Right lobe of liver (tissue), 6 donors: ENCODE measurements around the gene SERTAD3. TPM values are rescaled to one million over a fixed set of nuclear protein-coding genes. Genes with fewer than 3 reads are reported as not detected.
A peak's percentile ranks its signal among the peaks of the same experiment; 100 is the strongest.
"Not testable (repeated sequence)": the region's sequence is repeated elsewhere in the genome, so short reads cannot be mapped to it uniquely, and the experiment has no call there.

Experiments used
- ATAC-seq, 4 donors: fragments of 200-7000 bp; cut with Tn5 transposase; one replicate each; pipeline ENCODE4 v1.9.1; 2020; ENCODE audit warnings: mild to moderate bottlenecking in 4 of 4, moderate library complexity in 4 of 4
- DNase-seq, 3 donors: peaks; one replicate each; pipeline ENCODE4 v3.0.0-alpha.2; 2020
- H3K27ac ChIP-seq, 3 donors: fragments of 200-600 bp; one replicate each; pipeline ENCODE4 v1.8.0; 2022
- H3K27me3 ChIP-seq, 2 donors: fragments of 200-600 bp; one replicate each; pipeline ENCODE4 v1.8.0; 2022
- H3K36me3 ChIP-seq, 4 donors: fragments of 200-600 bp; sonication (generic) in 1 of 4; one replicate each; pipeline versions ENCODE4 v1.5.1 to v1.8.0; 2017 to 2022; ENCODE audit warnings: control low read depth in 1 of 4
- H3K4me1 ChIP-seq, 4 donors: fragments of 200-600 bp; sonication (generic) in 1 of 4; one replicate each; pipeline versions ENCODE4 v1.5.1 to v1.8.0; 2017 to 2022; ENCODE audit warnings: control low read depth in 1 of 4
- H3K4me3 ChIP-seq, 3 donors: fragments of 200-600 bp; one replicate each; pipeline ENCODE4 v1.8.0; 2022
- H3K9me3 ChIP-seq, 4 donors: fragments of 200-600 bp; sonication (generic) in 1 of 4; one replicate each; pipeline versions ENCODE4 v1.5.1 to v1.8.0; 2017 to 2022; ENCODE audit warnings: control low read depth in 1 of 4
- CTCF ChIP-seq, 4 donors: fragments of 200-600 bp in 3 of 4; fragments of 450-650 bp in 1 of 4; IDR thresholded peaks; one replicate each; pipeline versions ENCODE4 v1.5.1 to v1.8.0; 2016 to 2022; ENCODE audit warnings: antibody characterized with exemption in 4 of 4, mild to moderate bottlenecking in 2 of 4
- POLR2A ChIP-seq: fragments of 450-650 bp; IDR thresholded peaks from one replicate; pipeline ENCODE4 v1.6.1; 2017; ENCODE audit warnings: antibody characterized with exemption, mild to moderate bottlenecking
- WGBS: methylation state at CpG from one replicate; pipeline ENCODE4 v1.1.6; 2018; ENCODE audit warnings: low coverage, low lambda C conversion rate; ENCODE audit not compliant: insufficient coverage; ENCODE audit errors: missing lambda C conversion rate; 5-methylcytosine and 5-hydroxymethylcytosine counted together
- intact Hi-C, 2 donors: fragments of 100-400 bp; cut with DNase I; formaldehyde crosslinking; loops; one replicate each; pipeline versions ENCODE4 v1.11.2 to v1.14.1; 2022
- total RNA-seq, 6 experiments: library from RNA; depleted of rRNA in 2 of 6; stranded (reverse); fragments of >200 nt in 2 of 6; fragmentation: NEBNext Ultra II Directional in 3 of 6; extraction: Animal tissue kit (Norgen Biotek cat#: 25700) in 3 of 6; gene quantifications; one replicate each; pipeline versions ENCODE4 v1.1.0 to v1.2.4, GENCODE V29; 2016 to 2023
- donor health status: DM: no; HTN: yes; CAD: no.
- donor health status: DM: no; HTN: no; CAD: no.
- donor health status: DM: no; HTN: no; CAD: no.
- donor health status: DM: no; HTN: yes; CAD: no.
- donor health status: DM: no; HTN: yes; CAD: no.

Gene SERTAD3
- total RNA-seq, 6 experiments from 2014 or later: 5.2 to 10.1 (median 7.4) TPM

DNA sequence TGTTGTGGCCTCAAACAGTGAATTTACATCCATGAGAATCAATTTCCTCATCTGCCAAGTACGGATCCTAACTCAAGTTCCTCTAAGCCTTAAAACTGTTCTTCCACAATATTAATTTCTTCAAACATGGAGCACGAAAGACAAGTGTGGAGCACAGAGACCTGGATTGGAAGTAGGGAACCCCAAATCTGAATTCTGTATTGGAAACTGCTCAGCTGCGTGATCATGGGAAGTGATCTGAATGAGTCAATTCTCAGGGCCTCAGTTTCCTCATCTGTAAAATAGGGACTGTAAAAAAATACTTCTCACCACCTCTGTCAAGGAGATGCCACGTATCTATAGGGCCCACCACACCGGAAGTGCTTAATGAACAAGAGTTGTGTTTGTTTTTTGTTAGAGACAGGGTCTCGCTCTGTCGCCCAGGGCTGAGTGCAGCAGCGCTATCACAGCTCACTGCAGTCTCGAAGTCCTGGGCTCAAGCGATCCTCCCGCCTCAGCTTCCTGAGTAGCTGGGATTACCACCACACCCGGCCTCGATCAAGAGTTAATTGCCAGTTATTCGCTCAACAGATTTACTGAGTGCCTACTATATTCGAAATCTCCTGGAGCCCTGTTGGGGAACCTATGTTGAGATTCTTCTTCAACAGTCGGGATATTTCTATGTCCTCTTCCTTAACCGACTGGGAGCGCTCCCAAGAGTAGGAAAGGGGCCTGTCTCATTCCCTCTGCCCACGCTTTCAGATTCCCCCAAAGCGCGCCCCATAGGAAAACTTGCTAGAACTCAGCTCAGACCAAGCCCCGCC lies 1.6 kb downstream of the SERTAD3 start:
- Histone ChIP-seq H3K4me3 (peak overlapping the region; percentile 71 to 84 (median 73)), H3K27ac (peak overlapping the region in 2 of 3 donors; percentile 39 to 52), H3K36me3 (peaks cover 0 to 24% (median 14%) of the 10 kb centered on the region in 4 donors), H3K9me3 (no peaks in the 10 kb centered on the region), H3K27me3 (no peaks in the 10 kb centered on the region), H3K4me1 (peaks cover 0 to 12% (median 5%) of the 10 kb centered on the region in 4 donors)
- ATAC-seq (no peak), DNase-seq (no peak)
- TF ChIP-seq CTCF (IDR thresholded peaks at IDR 0.05) (no peak), POLR2A (no peak)
- WGBS: 27% methylated on average over 18 of the region's 22 CpGs
- intact Hi-C loops: no loop called here

DNA sequence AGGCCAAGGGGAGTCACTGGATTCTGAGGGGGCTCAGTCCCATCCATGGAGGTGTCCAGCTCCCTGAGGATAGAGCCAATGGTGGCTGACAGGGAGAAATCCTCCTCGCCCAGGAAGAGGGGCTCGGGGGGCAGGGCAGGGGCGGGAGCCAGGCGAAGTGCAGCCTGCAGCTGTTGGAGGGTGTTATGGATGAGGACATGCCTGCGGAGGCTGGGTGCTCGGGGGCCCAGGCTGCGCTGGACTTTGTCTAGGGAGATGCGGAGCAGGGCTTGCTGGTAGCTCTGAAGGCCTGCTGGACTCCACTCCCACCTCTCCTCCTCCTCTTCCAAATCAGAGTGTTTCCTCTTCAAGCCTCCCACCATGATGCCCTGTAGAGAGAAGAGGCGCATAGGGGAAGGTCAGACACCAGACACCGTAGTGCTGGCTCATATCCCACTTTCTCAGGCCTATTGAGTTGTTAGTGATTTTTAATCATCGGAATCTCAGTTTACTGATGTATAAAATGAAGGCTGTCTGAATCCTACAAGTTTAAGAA lies 2.3 kb downstream of the SERTAD3 start:
- 93% methylated on average over 3 of the region's 11 CpGs for WGBS
- TF ChIP-seq POLR2A (no peak), CTCF (IDR thresholded peaks at IDR 0.05) (no peak)
- no peaks in the 10 kb centered on the region for H3K27me3 ChIP-seq
- no peaks in the 10 kb centered on the region for H3K9me3 ChIP-seq
- H3K4me3 ChIP-seq: peak overlapping the region in 1 of 3 donors; percentile 71
- H3K4me1 ChIP-seq: peaks cover 0 to 12% (median 5%) of the 10 kb centered on the region in 4 donors
- no peak overlapping the region for H3K27ac ChIP-seq
- ATAC-seq: no peak
- H3K36me3 ChIP-seq: peaks cover 0 to 22% (median 13%) of the 10 kb centered on the region in 4 donors
- DNase-seq: no peak
- intact Hi-C loops: no loop called here

- TF ChIP-seq CTCF (IDR thresholded peaks at IDR 0.05): no peak
- TF ChIP-seq POLR2A: no peak
- no peak for DNase-seq
- Histone ChIP-seq H3K9me3 (no peaks in the 10 kb centered on the region), H3K4me1 (peaks cover 0 to 12% (median 6%) of the 10 kb centered on the region in 4 donors), H3K4me3 (no peak overlapping the region), H3K27me3 (no peaks in the 10 kb centered on the region), H3K36me3 (peaks cover 0 to 22% (median 13%) of the 10 kb centered on the region in 4 donors), H3K27ac (no peak overlapping the region)
- 97% methylated on average over 3 of the region's 3 CpGs for WGBS
- intact Hi-C loops: no loop called here
- ATAC-seq: no peak
Observed at GRCh38 chr19:40438284-40438683, 5.9 kb downstream of the SERTAD3 start.

DNA sequence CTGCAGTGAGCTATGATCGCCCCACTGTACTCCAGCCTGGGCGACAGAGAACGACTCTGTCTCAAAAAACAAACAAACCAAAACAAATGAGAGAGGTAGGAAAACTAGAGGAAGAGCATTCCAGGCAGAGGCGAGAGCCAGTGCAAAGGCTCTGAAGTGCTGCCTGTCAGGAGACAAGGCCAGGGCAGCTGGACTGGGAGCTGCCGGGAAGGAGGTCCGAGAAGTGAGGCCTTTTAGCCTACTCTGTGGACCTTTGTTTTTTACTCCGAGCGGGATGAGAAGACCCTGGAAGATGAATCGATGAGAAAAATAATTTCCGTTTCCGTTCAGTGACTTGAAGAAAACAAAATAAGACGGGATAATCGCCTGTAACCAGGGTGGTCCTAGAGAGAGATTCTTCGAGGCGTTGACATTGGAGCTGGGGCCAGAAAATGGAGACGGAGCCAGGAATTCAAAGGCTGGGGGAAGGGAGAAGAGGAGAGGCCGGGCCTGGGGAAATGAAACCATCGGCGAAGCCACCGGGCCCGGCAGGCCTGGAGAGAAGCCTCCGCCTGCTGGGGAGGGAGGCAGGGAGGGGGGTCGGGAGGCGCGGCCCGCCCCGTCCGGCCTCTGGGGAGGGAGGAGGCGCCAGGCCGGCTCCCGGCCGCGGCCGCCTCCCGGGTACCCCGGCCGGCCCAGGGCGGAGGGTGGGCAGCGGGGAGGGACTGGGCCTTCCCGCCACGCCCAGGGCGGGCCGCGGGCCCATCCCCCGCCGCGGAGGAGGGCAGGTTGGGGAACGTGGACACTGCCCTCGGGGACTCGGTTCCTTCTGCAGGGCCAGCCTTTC lies 10.5 kb downstream of the SERTAD3 start:
- Histone ChIP-seq H3K4me3 (peak overlapping the region; percentile 20 to 58 (median 46)), H3K27me3 (no peaks in the 10 kb centered on the region), H3K27ac (peak overlapping the region; percentile 87 to 95 (median 90)), H3K36me3 (no peaks in the 10 kb centered on the region), H3K4me1 (peaks cover 0 to 16% (median 0%) of the 10 kb centered on the region in 4 donors), H3K9me3 (no peaks in the 10 kb centered on the region)
- ATAC-seq: peak; percentile 94 to 99 (median 97)
- intact Hi-C loops: no loop called here
- 2% methylated on average over 17 of the region's 50 CpGs for WGBS
- peak; percentile 93 to 94 (median 94) for DNase-seq
- no peak for TF ChIP-seq CTCF (IDR thresholded peaks at IDR 0.05)
- peak; percentile 52 for TF ChIP-seq POLR2A

DNA sequence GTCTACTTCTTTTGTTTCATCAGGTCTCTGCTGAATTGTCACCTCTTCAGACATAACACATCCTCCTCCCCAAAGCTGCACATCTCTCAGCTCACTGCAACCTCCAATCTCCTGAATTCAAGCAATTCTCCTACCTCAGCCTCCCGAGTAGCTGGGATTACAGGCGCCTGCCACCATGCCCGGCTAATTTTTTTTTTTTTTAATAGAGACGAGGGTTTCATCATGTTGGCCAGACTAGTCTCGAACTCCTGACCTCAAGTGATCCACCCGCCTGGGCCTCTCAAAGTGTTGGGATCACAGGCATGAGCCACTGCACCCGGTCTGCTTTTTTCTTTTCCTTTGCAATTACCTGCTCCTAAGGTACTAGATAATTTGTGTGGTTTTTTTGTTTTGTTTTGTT lies 11.4 kb downstream of the SERTAD3 start:
- Histone ChIP-seq H3K4me3 (peak overlapping the region in 2 of 3 donors; percentile 46 to 58), H3K4me1 (peaks cover 0 to 16% (median 0%) of the 10 kb centered on the region in 4 donors), H3K27ac (peak overlapping the region; percentile 87 to 95 (median 90))
- DNase-seq, intact Hi-C loops, H3K36me3 ChIP-seq, H3K27me3 ChIP-seq, ATAC-seq, H3K9me3 ChIP-seq: not testable (repeated sequence)
- WGBS: 16% methylated on average over 7 of the region's 7 CpGs
